Epithelial cell of esophagus (primary cell): ENCODE measurements around the gene SLC2A9.
"Not testable (repeated sequence)": the region's sequence is repeated elsewhere in the genome, so short reads cannot be mapped to it uniquely, and the experiment has no call there.

ENCODE experiments used
- DNase-seq: peaks from one replicate; pipeline ENCODE4 v3.0.0; 2010; ENCODE audit warnings: low read depth
- H3K4me3 ChIP-seq: 2 replicates; pipeline ENCODE4 v1.5.1; 2011; ENCODE audit warnings: mild to moderate bottlenecking, low read length, control low read depth
- CTCF ChIP-seq: IDR thresholded peaks from 2 replicates; pipeline ENCODE4 v1.5.1; 2011; ENCODE audit warnings: low read depth, mild to moderate bottlenecking, low read length, control low read depth, inconsistent platforms; ENCODE audit not compliant: insufficient read depth; ENCODE audit errors: missing control alignments

Gene SLC2A9

GRCh38 chr4:9989918-9990635, 31.2 kb downstream of the SLC2A9 start:
- H3K4me3 ChIP-seq, result no peak overlapping the region
- no peak for DNase-seq
- TF ChIP-seq CTCF, result no peak

- no peak for DNase-seq
- no peak for TF ChIP-seq CTCF
- no peak overlapping the region for H3K4me3 ChIP-seq
Observed at GRCh38 chr4:9988933-9989332, 32.4 kb downstream of the SLC2A9 start.

- DNase-seq, result no peak
- TF ChIP-seq CTCF, result no peak
- H3K4me3 ChIP-seq, result no peak overlapping the region
Observed at GRCh38 chr4:9988363-9988749, 32.9 kb downstream of the SLC2A9 start.

GRCh38 chr4:9987749-9988362, 33.4 kb downstream of the SLC2A9 start:
- no peak overlapping the region for H3K4me3 ChIP-seq
- DNase-seq, result no peak
- TF ChIP-seq CTCF, result no peak

- H3K4me3 ChIP-seq, result no peak overlapping the region
- TF ChIP-seq CTCF, result no peak
- DNase-seq, result no peak
Observed at GRCh38 chr4:9984621-9985020, 36.7 kb downstream of the SLC2A9 start.

- H3K4me3 ChIP-seq, result no peak overlapping the region
- no peak for DNase-seq
- no peak for TF ChIP-seq CTCF
Observed at GRCh38 chr4:9983211-9983610, 38.1 kb downstream of the SLC2A9 start.

- not testable (repeated sequence) for DNase-seq
Observed at GRCh38 chr4:9981899-9982298, 39.4 kb downstream of the SLC2A9 start.

More at GRCh38 chr4:9981899-9982298, 39.4 kb downstream of the SLC2A9 start:
- H3K4me3 ChIP-seq, result not testable (repeated sequence)
